HCT116 (cell line): ENCODE results near the gene XPNPEP1. TPM values are rescaled to one million over a fixed set of nuclear protein-coding genes. Genes with fewer than 3 reads are reported as not detected.

Experiments used
- ATAC-seq: fragments of 200-7000 bp; cut with Tn5 transposase; 2 replicates; pipeline ENCODE4 v1.9.1; 2020; ENCODE audit warnings: mild to moderate bottlenecking, moderate library complexity
- BruUV-seq: library from RNA; stranded (reverse); fragments of 400-500 nt; replicated peaks from 2 replicates; lab custom pipeline; 2021; lab: Mats Ljungman, UMichigan
- CTCF ChIA-PET: fragments of 300-600 bp; sonication (Branson Sonifier 250); formaldehyde crosslinking; loops from one replicate; lab custom pipeline; 2021; ENCODE audit warnings: antibody characterized with exemption; lab: Charles Lee
- POLR2A ChIA-PET: fragments of 300-600, 350-600 bp; sonication (Branson Sonifier 250); formaldehyde crosslinking; loops from one replicate; lab custom pipeline; 2021; ENCODE audit warnings: antibody characterized with exemption; lab: Charles Lee
- RAD21 ChIA-PET, 2 experiments: fragments of 300-600 bp; sonication (Branson Sonifier 250); formaldehyde crosslinking; loops; one replicate each; lab custom pipeline; 2023; ENCODE audit warnings: low total read pairs in 2 of 2; ENCODE audit not compliant: uncharacterized antibody in 2 of 2, unreplicated experiment in 2 of 2, low non-redundant PET in 1 of 2; lab: Charles Lee
- DNase-seq: peaks from one replicate; pipeline ENCODE4 v3.0.0-alpha.2; 2010; ENCODE audit warnings: low read depth, low spot score
- H2AFZ ChIP-seq: fragments of 200-600 bp; shearing (Covaris generic), sonication (generic); 2 replicates; pipeline ENCODE4 v1.6.1; 2017; ENCODE audit warnings: low read depth, mixed run types, mixed read lengths, antibody characterized with exemption, low read length; ENCODE audit not compliant: poor library complexity, severe bottlenecking
- H3K27ac ChIP-seq: 2 replicates; pipeline ENCODE4 v1.5.1; 2012; ENCODE audit warnings: low read depth, low read length
- H3K27me3 ChIP-seq: fragments of 200-600 bp; sonication (generic); 2 replicates; pipeline ENCODE4 v1.6.1; 2016; ENCODE audit warnings: mixed run types, low read length, mixed read lengths; ENCODE audit not compliant: insufficient read depth
- H3K36me3 ChIP-seq, 2 experiments: fragments of 200-500 bp in 1 of 2; fragments of 200-600 bp in 1 of 2; sonication (Bioruptor generic) in 1 of 2; sonication (generic) in 1 of 2; 2 replicates each; pipeline versions ENCODE4 v1.5.1 to v1.6.1; 2014 to 2016; ENCODE audit warnings: low read length in 2 of 2, inconsistent platforms in 1 of 2, mixed read lengths in 1 of 2, mixed run types in 1 of 2; ENCODE audit not compliant: insufficient read depth in 2 of 2, control insufficient read depth in 1 of 2
- H3K4me1 ChIP-seq, 2 experiments: fragments of 200-600 bp in 1 of 2; sonication (generic) in 1 of 2; 2 replicates each; pipeline versions ENCODE4 v1.5.1 to v1.6.1; 2012 to 2017; ENCODE audit warnings: low read length in 2 of 2, inconsistent platforms in 1 of 2, mild to moderate bottlenecking in 1 of 2, mixed read lengths in 1 of 2, mixed run types in 1 of 2, moderate library complexity in 1 of 2; ENCODE audit not compliant: insufficient read depth in 2 of 2, control insufficient read depth in 1 of 2
- H3K4me2 ChIP-seq: fragments of 200-600 bp; sonication (generic); 2 replicates; pipeline ENCODE4 v1.6.1; 2017; ENCODE audit warnings: mixed run types, low read length, mixed read lengths
- H3K4me3 ChIP-seq, 2 experiments: fragments of 200-600 bp in 1 of 2; sonication (generic) in 1 of 2; replicated peaks in 1 of 2; 2 replicates each; pipeline ENCODE4 v1.5.1; 2011 to 2016; ENCODE audit warnings: low read length in 2 of 2, control low read depth in 1 of 2, low read depth in 1 of 2, mild to moderate bottlenecking in 1 of 2, mixed read lengths in 1 of 2, mixed run types in 1 of 2
- H3K79me2 ChIP-seq: fragments of 200-600 bp; sonication (generic); 2 replicates; pipeline ENCODE4 v1.6.1; 2017; ENCODE audit warnings: mild to moderate bottlenecking, mixed run types, low read length, moderate library complexity, mixed read lengths; ENCODE audit not compliant: insufficient read depth
- H3K9ac ChIP-seq: fragments of 200-600 bp; sonication (generic); 2 replicates; pipeline ENCODE4 v1.6.1; 2016; ENCODE audit warnings: low read length, mixed read lengths
- H3K9me2 ChIP-seq: fragments of 200-600 bp; sonication (generic), shearing (Covaris generic); 2 replicates; pipeline ENCODE4 v1.6.1; 2017; ENCODE audit warnings: mixed run types, mild to moderate bottlenecking, moderate library complexity; ENCODE audit not compliant: insufficient read depth
- H3K9me3 ChIP-seq, 2 experiments: fragments of 200-500 bp in 1 of 2; fragments of 200-600 bp in 1 of 2; sonication (Bioruptor generic) in 1 of 2; sonication (generic) in 1 of 2; 2 replicates each; pipeline ENCODE4 v1.6.1; 2014 to 2017; ENCODE audit warnings: low read length in 2 of 2, mixed read lengths in 2 of 2, inconsistent platforms in 1 of 2, low read depth in 1 of 2, mild to moderate bottlenecking in 1 of 2, mixed run types in 1 of 2, moderate library complexity in 1 of 2; ENCODE audit not compliant: control insufficient read depth in 1 of 2, insufficient read depth in 1 of 2
- H4K20me1 ChIP-seq: fragments of 200-600 bp; sonication (generic), shearing (Covaris generic); 2 replicates; pipeline ENCODE4 v1.6.1; 2017; ENCODE audit warnings: mixed run types, mild to moderate bottlenecking, moderate library complexity; ENCODE audit not compliant: insufficient read depth
- ATF3 ChIP-seq: IDR thresholded peaks from 2 replicates; pipeline ENCODE4 v1.6.1; 2012
- CEBPB ChIP-seq: IDR thresholded peaks from 2 replicates; pipeline ENCODE4 v1.6.1; 2012; ENCODE audit warnings: low read depth
- CTCF ChIP-seq, 3 experiments: fragments of 200-600 bp in 1 of 3; sonication (generic) in 1 of 3; IDR thresholded peaks in 2 of 3; conservative IDR thresholded peaks in 1 of 3; 2 replicates each; pipeline ENCODE4 v1.5.1; 2012 to 2017; ENCODE audit warnings: low read depth in 2 of 3, low read length in 2 of 3, antibody characterized with exemption in 1 of 3, borderline replicate concordance in 1 of 3, control low read depth in 1 of 3, mild to moderate bottlenecking in 1 of 3, mixed read lengths in 1 of 3, mixed run types in 1 of 3, moderate library complexity in 1 of 3; ENCODE audit not compliant: insufficient read depth in 1 of 3
- ELF1 ChIP-seq: IDR thresholded peaks from 2 replicates; pipeline ENCODE4 v1.6.1; 2012; ENCODE audit warnings: low read depth, borderline replicate concordance
- EZH2 ChIP-seq: fragments of 200-600 bp; sonication (generic); IDR thresholded peaks from 2 replicates; pipeline ENCODE4 v1.6.1; 2017; ENCODE audit warnings: antibody characterized with exemption, mixed run types
- FOSL1 ChIP-seq: IDR thresholded peaks from 2 replicates; pipeline ENCODE4 v1.6.1; 2012; ENCODE audit warnings: low read depth
- POLR2AphosphoS5 ChIP-seq: IDR thresholded peaks from 2 replicates; pipeline ENCODE4 v1.6.1; 2011; ENCODE audit warnings: mild to moderate bottlenecking, low read depth, low read length, moderate library complexity
- YY1 ChIP-seq: IDR thresholded peaks from 2 replicates; pipeline ENCODE4 v1.6.1; 2011; ENCODE audit warnings: low read length, low read depth, moderate library complexity, mild to moderate bottlenecking; ENCODE audit not compliant: insufficient replicate concordance; ENCODE audit errors: extremely low read depth
- intact Hi-C: fragments of 100-400 bp; cut with micrococcal nuclease; formaldehyde crosslinking; loops from 2 replicates; pipeline ENCODE4 v1.10.0; 2022
- total RNA-seq: library from RNA; stranded (reverse); gene quantifications from one replicate; pipeline ENCODE4 v1.2.1, GENCODE V29; 2021; ENCODE audit not compliant: unreplicated experiment

Gene XPNPEP1
- total RNA-seq, 1 experiment from 2014 or later: 87.3 TPM

- Histone ChIP-seq H3K4me3 (no peak overlapping the region), H3K4me1 (no peaks in the 10 kb centered on the region), H3K4me2 (no peak overlapping the region), H3K9me3 (no peaks in the 10 kb centered on the region), H3K79me2 (no peaks in the 10 kb centered on the region), H3K27ac (no peak overlapping the region), H2AFZ (no peak overlapping the region), H3K9me2 (no peaks in the 10 kb centered on the region), H3K27me3 (no peaks in the 10 kb centered on the region), H3K36me3 (no peaks in the 10 kb centered on the region), H4K20me1 (no peaks in the 10 kb centered on the region), H3K9ac (no peak overlapping the region)
- intact Hi-C loops: no loop called here
- ChIA-PET POLR2A (no interaction called here), RAD21 (no interaction called here), CTCF (no interaction called here)
- ATAC-seq (no peak), DNase-seq (no peak)
- no TSS peak for BruUV-seq
- no peak for TF ChIP-seq ATF3
- TF ChIP-seq FOSL1: no peak
- no peak for TF ChIP-seq EZH2
- no peak for TF ChIP-seq ELF1
- no peak for TF ChIP-seq POLR2AphosphoS5
- no peak for TF ChIP-seq YY1
- TF ChIP-seq CEBPB: no peak
- TF ChIP-seq CTCF (IDR thresholded peaks at IDR 0.05 in 2 of 3, conservative IDR thresholded peaks at IDR 0.05 in 1 of 3; ENCODE audit: borderline replicate concordance in 1 of 3, insufficient read depth in 1 of 3, low read depth in 2 of 3, low read length in 2 of 3): no peak
These were observed 24.0 kb upstream of the XPNPEP1 start for GRCh38 chr10:109947111-109947920.
